K562 (cell line): ENCODE data around the gene TIMM44. TPM values are rescaled to one million over a fixed set of nuclear protein-coding genes. Genes with fewer than 3 reads are reported as not detected.
A peak's percentile ranks its signal among the peaks of the same experiment; 100 is the strongest.

Experiments
- ATAC-seq: fragments of 200-7000 bp; cut with Tn5 transposase; 3 replicates; pipeline ENCODE4 v1.9.1; 2020; ENCODE audit warnings: moderate library complexity
- BruUV-seq: library from RNA; stranded (reverse); fragments of 400-500 nt; replicated peaks from 2 replicates; lab custom pipeline; 2021; lab: Mats Ljungman, UMichigan
- CTCF ChIA-PET: fragments of 300-600 bp; formaldehyde crosslinking; extraction: SDS; loops from one replicate; lab custom pipeline; 2021; ENCODE audit warnings: low intra/inter-chr PET ratio; lab: Yijun Ruan, JAX
- POLR2A ChIA-PET: fragments of 300-600, 350-650 bp; sonication (Branson Sonifier 250); formaldehyde crosslinking; extraction: SDS; loops from one replicate; lab custom pipeline; 2021; ENCODE audit warnings: antibody characterized with exemption, inconsistent platforms; lab: Yijun Ruan, JAX
- DNase-seq, 4 experiments: peaks; one replicate each; pipeline versions ENCODE4 v3.0.0 to v3.0.0-alpha.2; 2011 to 2018; ENCODE audit warnings: low spot score in 3 of 4, mixed read lengths in 3 of 4; ENCODE audit errors: extremely low read depth in 1 of 4
- FAIRE-seq: peaks from 2 replicates; lab custom pipeline; 2011; peaks lifted over from hg19 to GRCh38; lab: Jason Lieb, UNC
- H2AFZ ChIP-seq: 2 replicates; pipeline ENCODE4 v1.6.0; 2011; ENCODE audit warnings: low read depth, low read length, control low read depth, inconsistent platforms
- H3K27ac ChIP-seq: fragments of 200-600 bp; 3 replicates; pipeline ENCODE4 v1.8.0; 2011; ENCODE audit warnings: low read depth, mild to moderate bottlenecking, control low read depth, inconsistent platforms, low read length, moderate library complexity, mixed read lengths; ENCODE audit errors: extremely low read depth
- H3K27me3 ChIP-seq, 2 experiments: fragments of 300-600 bp in 1 of 2; 2 replicates in 1 of 2; 3 replicates in 1 of 2; pipeline versions ENCODE4 v1.6.0 to v1.8.0; 2011; ENCODE audit warnings: inconsistent platforms in 2 of 2, low read length in 2 of 2, mild to moderate bottlenecking in 1 of 2, mixed read lengths in 1 of 2, moderate library complexity in 1 of 2; ENCODE audit not compliant: control insufficient read depth in 2 of 2, insufficient read depth in 2 of 2
- H3K36me3 ChIP-seq: fragments of 300-600 bp; 3 replicates; pipeline ENCODE4 v1.8.0; 2011; ENCODE audit warnings: mild to moderate bottlenecking, low read length, inconsistent platforms; ENCODE audit not compliant: control insufficient read depth, insufficient read depth
- H3K4me1 ChIP-seq, 2 experiments: fragments of 200-600 bp in 1 of 2; replicated peaks in 1 of 2; 2 replicates in 1 of 2; 3 replicates in 1 of 2; pipeline versions ENCODE4 v1.5.1 to v1.8.0; 2011; ENCODE audit warnings: inconsistent platforms in 2 of 2, low read length in 2 of 2, mild to moderate bottlenecking in 1 of 2, mixed read lengths in 1 of 2, moderate library complexity in 1 of 2; ENCODE audit not compliant: control insufficient read depth in 2 of 2, insufficient read depth in 2 of 2
- H3K4me2 ChIP-seq: 2 replicates; pipeline ENCODE4 v1.6.1; 2011; ENCODE audit warnings: low read length, control low read depth, inconsistent platforms, mixed read lengths; ENCODE audit not compliant: insufficient read depth
- H3K4me3 ChIP-seq: fragments of 200-600 bp; sonication (generic), shearing (Covaris generic); 2 replicates; pipeline ENCODE4 v1.5.1; 2016; ENCODE audit warnings: control low read depth, inconsistent platforms
- H3K79me2 ChIP-seq: fragments of 200-600 bp; 3 replicates; pipeline ENCODE4 v1.8.0; 2011; ENCODE audit warnings: low read length, inconsistent platforms; ENCODE audit not compliant: control insufficient read depth, insufficient read depth
- H3K9ac ChIP-seq, 2 experiments: 2 replicates each; pipeline versions ENCODE4 v1.6.0 to v1.6.1; 2011; ENCODE audit warnings: low read depth in 2 of 2, low read length in 2 of 2, control low read depth in 1 of 2, inconsistent platforms in 1 of 2, mild to moderate bottlenecking in 1 of 2, mixed read lengths in 1 of 2; ENCODE audit not compliant: insufficient read depth in 1 of 2
- H3K9me1 ChIP-seq: one replicate; pipeline ENCODE4 v1.6.0; 2011; ENCODE audit warnings: inconsistent platforms, mild to moderate bottlenecking, low read length, moderate library complexity; ENCODE audit not compliant: control insufficient read depth, insufficient read depth
- H3K9me3 ChIP-seq: replicated peaks from 2 replicates; pipeline ENCODE4 v1.5.1; 2011; ENCODE audit warnings: low read depth, low read length, inconsistent platforms; ENCODE audit not compliant: control insufficient read depth, insufficient read depth
- H4K20me1 ChIP-seq: replicated peaks from 2 replicates; pipeline ENCODE4 v1.6.1; 2011; ENCODE audit warnings: low read length, inconsistent platforms, mixed read lengths; ENCODE audit not compliant: control insufficient read depth, insufficient read depth
- ADNP ChIP-seq: fragments of 200-800 bp; sonication (Bioruptor generic); IDR thresholded peaks from 2 replicates; pipeline ENCODE4 v1.6.1; 2016; ENCODE audit warnings: missing genetic modification characterization, missing compliant biosample characterization
- BCOR ChIP-seq: fragments of 450-650 bp; IDR thresholded peaks from 2 replicates; pipeline ENCODE4 v1.6.1; 2016
- CHD4 ChIP-seq: fragments of 200-600 bp; sonication (generic); IDR thresholded peaks from 3 replicates; pipeline ENCODE4 v1.6.1; 2012; ENCODE audit warnings: low read depth, mild to moderate bottlenecking, mixed read lengths, low read length, inconsistent platforms; ENCODE audit not compliant: insufficient read depth, insufficient replicate concordance, poor library complexity, severe bottlenecking
- ETV5 ChIP-seq: sonication (generic); formaldehyde crosslinking; IDR thresholded peaks from 2 replicates; pipeline ENCODE4 v1.4.0; 2020; ENCODE audit warnings: low read depth, mild to moderate bottlenecking, missing genetic modification reagents
- KDM1A ChIP-seq, 2 experiments: fragments of 450-650 bp; IDR thresholded peaks; 2 replicates each; pipeline ENCODE4 v1.6.1; 2016; ENCODE audit warnings: mild to moderate bottlenecking in 2 of 2
- KDM2B ChIP-seq: fragments of 250-450 bp; sonication (Bioruptor Pico); IDR thresholded peaks from 2 replicates; pipeline ENCODE4 v1.8.0; 2021; ENCODE audit warnings: mild to moderate bottlenecking, moderate library complexity
- NEUROD1 ChIP-seq: fragments of 150-350 bp; IDR thresholded peaks from 2 replicates; pipeline ENCODE4 v1.6.1; 2014; ENCODE audit warnings: borderline replicate concordance, low read length, low read depth; ENCODE audit not compliant: partially characterized antibody
- PTBP1 ChIP-seq: fragments of 200-400 bp; formaldehyde crosslinking; IDR thresholded peaks from 2 replicates; pipeline ENCODE4 v1.6.1; 2017; ENCODE audit warnings: low read depth, low read length
- RBM25 ChIP-seq: fragments of 200-400 bp; formaldehyde crosslinking; IDR thresholded peaks from 2 replicates; pipeline ENCODE4 v1.6.1; 2018; ENCODE audit warnings: low read length, low read depth, moderate library complexity; ENCODE audit not compliant: severe bottlenecking
- RCOR1 ChIP-seq, 2 experiments: IDR thresholded peaks; 2 replicates each; pipeline ENCODE4 v1.6.1; 2012; ENCODE audit warnings: low read depth in 2 of 2, low read length in 2 of 2, borderline replicate concordance in 1 of 2, improper control_type of control experiment in 1 of 2
- SMARCB1 ChIP-seq: IDR thresholded peaks from 2 replicates; pipeline ENCODE4 v1.6.1; 2011; ENCODE audit warnings: improper control_type of control experiment, low read depth; ENCODE audit not compliant: insufficient read length
- SREBF1 ChIP-seq: fragments of 150-350 bp; IDR thresholded peaks from 2 replicates; pipeline ENCODE4 v1.6.1; 2014; ENCODE audit warnings: antibody characterized with exemption, low read depth, low read length, borderline replicate concordance
- ZBED1 ChIP-seq: IDR thresholded peaks from 2 replicates; pipeline ENCODE4 v1.6.1; 2014
- ZBTB17 ChIP-seq: fragments of 450-650 bp; formaldehyde crosslinking; IDR thresholded peaks from 2 replicates; pipeline ENCODE4 v1.4.0; 2020; ENCODE audit warnings: mild to moderate bottlenecking
- ZEB2 ChIP-seq: fragments of 450-650 bp; IDR thresholded peaks from 2 replicates; pipeline ENCODE4 v1.6.1; 2016
- ZNF146 ChIP-seq: IDR thresholded peaks from one replicate; pipeline ENCODE4 v1.6.1; 2018; ENCODE audit warnings: missing compliant biosample characterization; ENCODE audit not compliant: unreplicated experiment
- ZNF184 ChIP-seq: sonication (generic); formaldehyde crosslinking; IDR thresholded peaks from 2 replicates; pipeline ENCODE4 v1.5.0; 2020; ENCODE audit warnings: missing genetic modification reagents
- WGBS: fragments of 100-300 bp; shearing (Covaris generic); methylation state at CpG from one replicate; pipeline ENCODE4 v1.1.6; 2016; ENCODE audit warnings: low coverage, mixed read lengths; ENCODE audit not compliant: insufficient coverage; ENCODE audit errors: missing lambda C conversion rate; 5-methylcytosine and 5-hydroxymethylcytosine counted together
- in situ Hi-C: fragments of 300-500 bp; cut with MboI; formaldehyde crosslinking; loops from 4 replicates; pipeline ENCODE4 v1.15.0; 2018; ENCODE audit warnings: inconsistent platforms, mixed read lengths
- intact Hi-C: fragments of 100-400 bp; cut with micrococcal nuclease; formaldehyde crosslinking; loops from 2 replicates; pipeline ENCODE4 v1.14.2; 2022
- polyA plus RNA-seq, 8 experiments: library from polyadenylated mRNA; depleted of rRNA in 4 of 8; stranded (reverse) in 5 of 8; unstranded in 3 of 8; fragments of >200 nt; fragmentation: Nextera tagmentation in 2 of 8; fragmentation: Illumina TruSeq in 1 of 8; extraction: Ambion mirVana in 2 of 8; extraction: Trizol in 1 of 8; gene quantifications; 2 replicates each; pipeline versions ENCODE4 v1.2.1 to v1.2.3, GENCODE V29; 2011 to 2014; ENCODE audit warnings: inconsistent platforms in 1 of 8, missing spikeins in 1 of 8
- total RNA-seq, 7 experiments: library from RNA; depleted of rRNA in 6 of 7; stranded (reverse); fragments of >200 nt in 6 of 7; fragmentation: Illumina TruSeq in 2 of 7; extraction: Trizol in 2 of 7; gene quantifications; 2 replicates each; pipeline versions ENCODE4 v1.2.1 to v1.2.3, GENCODE V29; 2011 to 2021; ENCODE audit warnings: low replicate concordance in 1 of 7

Gene TIMM44
- total and polyA plus RNA-seq, 9 of the 15 experiments (the other 6 are each of a cell fraction or from before 2014, with no cell fraction given) = 10.3 to 231 (median 89.3) TPM

- intact Hi-C loops = no loop called here
- Histone ChIP-seq H3K9me3 (no peaks in the 10 kb centered on the region), H2AFZ (no peak overlapping the region), H3K36me3 (no peaks in the 10 kb centered on the region), H3K9ac (no peak overlapping the region), H4K20me1 (no peaks in the 10 kb centered on the region), H3K4me3 (no peak overlapping the region), H3K27me3 (no peaks in the 10 kb centered on the region), H3K27ac (no peak overlapping the region), H3K4me1 (peaks cover 8 to 31% of the 10 kb centered on the region in 2 experiments; a peak in 4 of 5 replicates), H3K79me2 (no peaks in the 10 kb centered on the region), H3K9me1 (no peaks in the 10 kb centered on the region), H3K4me2 (no peak overlapping the region)
- DNase-seq (no peak), FAIRE-seq (no peak), ATAC-seq (no peak)
- WGBS = 59% methylated on average over 4 of the region's 4 CpGs
- TF ChIP-seq ZEB2 = peak; percentile 85
- no peak for TF ChIP-seq ZNF184 (CRISPR knock-in tag)
- TF ChIP-seq ZBTB17 = no peak
- no peak for TF ChIP-seq NEUROD1
- TF ChIP-seq ETV5 = no peak
- TF ChIP-seq KDM2B (CRISPR knock-in tag) = no peak
- no peak for TF ChIP-seq ZBED1
- ChIA-PET CTCF (no interaction called here), POLR2A (interaction anchor here (0.8 to 1.4 kb wide), 2 partner anchors 40 to 46 kb away, joined by 3 to 8 read pairs; no protein-coding TSS in a partner anchor)
- BruUV-seq = no TSS peak
- in situ Hi-C loops = no loop called here
These were observed 60.4 kb downstream of the TIMM44 start for GRCh38 chr19:7883105-7883504.

GRCh38 chr19:7881910-7882309 lies 61.6 kb downstream of the TIMM44 start:
- no peak for DNase-seq
- no peak overlapping the region for H3K9ac ChIP-seq
- ATAC-seq = no peak
- BruUV-seq = no TSS peak
- FAIRE-seq = no peak
- H3K79me2 ChIP-seq = no peaks in the 10 kb centered on the region
- H3K4me3 ChIP-seq = no peak overlapping the region
- TF ChIP-seq RBM25 (peak; percentile 80), KDM1A (IDR thresholded peaks at IDR 0.05) (peak; percentile 45 to 77; a peak in 3 of 4 replicates), ADNP (tag) (peak; percentile 62), CHD4 (peak; percentile 38), PTBP1 (0 out of 2 replicates have a peak, but pooled peaks have one; percentile 68), ZNF146 (CRISPR knock-in tag) (peak; percentile 99), RCOR1 (IDR thresholded peaks at IDR 0.05; ENCODE audit: borderline replicate concordance in 1 of 2, low read depth in 2 of 2, low read length in 2 of 2) (peak in 1 of 2 experiments; percentile 31; a peak in 1 of 4 replicates), SREBF1 (no peak), BCOR (peak; percentile 92), SMARCB1 (no peak)
- WGBS = 4% methylated on average over 3 of the region's 3 CpGs
- no peaks in the 10 kb centered on the region for H3K27me3 ChIP-seq
- in situ Hi-C loops (no loop called here), intact Hi-C loops (no loop called here)
- no peak overlapping the region for H2AFZ ChIP-seq
- ChIA-PET POLR2A (interaction anchor here (0.7 kb wide), 1 partner anchor 10 kb away, joined by 3 read pairs; no protein-coding TSS in a partner anchor), CTCF (no interaction called here)
- H3K4me1 ChIP-seq = peaks cover 7 to 20% of the 10 kb centered on the region in 2 experiments; a peak in 4 of 5 replicates
- H3K36me3 ChIP-seq = no peaks in the 10 kb centered on the region
- H3K9me1 ChIP-seq = no peaks in the 10 kb centered on the region
- H3K9me3 ChIP-seq = no peaks in the 10 kb centered on the region
- no peaks in the 10 kb centered on the region for H4K20me1 ChIP-seq
- H3K27ac ChIP-seq = no peak overlapping the region
- H3K4me2 ChIP-seq = no peak overlapping the region
